SU-DHL-6 (cell line): ENCODE data around the gene EVI5L.

Source experiments
- H2AFZ ChIP-seq: fragments of 200-600 bp; sonication (generic); 2 replicates; pipeline ENCODE4 v1.6.1; 2014; ENCODE audit warnings: low read depth, mild to moderate bottlenecking, moderate library complexity, mixed read lengths, antibody characterized with exemption, low read length; ENCODE audit not compliant: severe bottlenecking
- H3F3A ChIP-seq: fragments of 200-600 bp; shearing (Covaris generic); 2 replicates; pipeline ENCODE4 v1.6.0; 2016; ENCODE audit warnings: antibody characterized with exemption, mild to moderate bottlenecking; ENCODE audit not compliant: insufficient read depth
- H3K27ac ChIP-seq: fragments of 200-600 bp; sonication (generic); 2 replicates; pipeline ENCODE4 v1.5.1; 2016; ENCODE audit warnings: low read depth, mild to moderate bottlenecking, low read length, moderate library complexity, mixed read lengths
- H3K27me3 ChIP-seq: fragments of 200-600 bp; sonication (generic), shearing (Covaris generic); 2 replicates; pipeline ENCODE4 v1.6.0; 2014; ENCODE audit warnings: mild to moderate bottlenecking, low read length
- H3K36me3 ChIP-seq: fragments of 200-600 bp; sonication (generic); 2 replicates; pipeline ENCODE4 v1.6.1; 2014; ENCODE audit warnings: mild to moderate bottlenecking, low read length, mixed read lengths
- H3K4me2 ChIP-seq: fragments of 300-600, 200-600 bp; shearing (Covaris generic), sonication (generic); 2 replicates; pipeline ENCODE4 v1.6.0; 2014; ENCODE audit warnings: low read length, low read depth, mild to moderate bottlenecking; ENCODE audit not compliant: poor library complexity, severe bottlenecking
- H3K4me3 ChIP-seq: fragments of 200-600 bp; sonication (generic); 2 replicates; pipeline ENCODE4 v1.5.1; 2014; ENCODE audit warnings: antibody characterized with exemption, low read length, mild to moderate bottlenecking, mixed read lengths; ENCODE audit not compliant: insufficient read depth, poor library complexity, severe bottlenecking
- H3K79me2 ChIP-seq: fragments of 200-600 bp; sonication (generic); 2 replicates; pipeline ENCODE4 v1.6.1; 2014; ENCODE audit warnings: mild to moderate bottlenecking, low read length, moderate library complexity; ENCODE audit not compliant: insufficient read depth
- H3K9ac ChIP-seq: fragments of 200-600 bp; sonication (generic); 2 replicates; pipeline ENCODE4 v1.7.0; 2014; ENCODE audit warnings: mild to moderate bottlenecking, low read length
- H3K9me2 ChIP-seq: fragments of 200-600 bp; sonication (generic); replicated peaks from 2 replicates; pipeline ENCODE4 v1.6.1; 2014; ENCODE audit warnings: low read length; ENCODE audit not compliant: insufficient read depth
- H3K9me3 ChIP-seq: fragments of 200-600 bp; sonication (generic); 2 replicates; pipeline ENCODE4 v1.6.1; 2014; ENCODE audit warnings: low read length, mixed read lengths; ENCODE audit not compliant: insufficient read depth
- H4K20me1 ChIP-seq: fragments of 200-600 bp; sonication (generic); 2 replicates; pipeline ENCODE4 v1.6.1; 2014; ENCODE audit warnings: low read depth, mild to moderate bottlenecking, antibody characterized with exemption, low read length, moderate library complexity, mixed read lengths
- CTCF ChIP-seq: fragments of 200-600 bp; sonication (generic); IDR thresholded peaks from one replicate; pipeline ENCODE4 v1.5.1; 2017; ENCODE audit warnings: antibody characterized with exemption, mild to moderate bottlenecking, low read length, moderate library complexity; ENCODE audit not compliant: insufficient read depth, poor library complexity, severe bottlenecking
- EZH2phosphoT487 ChIP-seq: fragments of 200-600 bp; sonication (generic), shearing (Covaris generic); conservative IDR thresholded peaks from 2 replicates; pipeline ENCODE4 v1.6.1; 2018; ENCODE audit warnings: mild to moderate bottlenecking, antibody characterized with exemption, low read length, moderate library complexity, mixed read lengths

EVI5L gene

DNA sequence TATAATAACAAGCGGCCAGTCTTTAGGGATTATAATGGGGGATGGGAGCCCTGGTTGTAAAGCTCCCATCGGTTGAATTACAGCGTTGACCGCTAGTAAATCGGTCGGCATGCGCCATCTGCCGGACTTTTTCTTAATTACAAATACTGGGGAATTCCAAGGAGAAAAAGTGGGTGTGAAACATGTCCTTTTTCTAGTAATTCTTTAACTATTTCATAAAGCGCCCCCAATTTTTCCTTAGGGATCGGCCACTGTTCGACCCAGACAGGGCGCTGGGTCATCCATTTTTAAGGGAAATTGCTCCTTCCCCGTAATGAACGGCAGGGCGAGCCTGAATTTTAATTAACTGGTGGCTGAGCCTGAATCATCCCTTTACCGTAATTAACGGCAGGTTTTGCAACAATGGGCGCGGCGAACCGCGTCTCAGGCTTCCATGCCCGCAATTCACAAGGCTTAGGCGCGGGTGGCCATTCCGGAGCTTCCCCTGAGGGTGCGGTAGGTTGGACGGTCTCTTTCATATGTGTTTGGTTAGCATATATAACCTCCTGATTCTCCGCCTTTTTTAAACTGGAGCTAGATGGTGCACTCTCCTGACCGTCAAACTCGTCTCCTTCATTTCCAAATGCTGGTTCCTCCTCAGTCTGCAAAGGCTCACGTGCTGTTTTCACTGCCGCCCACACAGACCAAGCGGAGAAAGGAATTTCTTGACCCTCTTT lies 30.2 kb upstream of the EVI5L start:
- H3K27me3 ChIP-seq, result no peaks in the 10 kb centered on the region
- H3K27ac ChIP-seq, result no peak overlapping the region
- no peaks in the 10 kb centered on the region for H4K20me1 ChIP-seq
- no peaks in the 10 kb centered on the region for H3K36me3 ChIP-seq
- no peaks in the 10 kb centered on the region for H3K79me2 ChIP-seq
- H3K4me3 ChIP-seq, result no peak overlapping the region
- no peaks in the 10 kb centered on the region for H3K9me3 ChIP-seq
- no peaks in the 10 kb centered on the region for H3K9me2 ChIP-seq
- H3F3A ChIP-seq, result no peaks in the 10 kb centered on the region
- no peak overlapping the region for H3K9ac ChIP-seq
- no peak overlapping the region for H2AFZ ChIP-seq
- TF ChIP-seq CTCF (peak; percentile 38), EZH2phosphoT487 (no peak)
- H3K4me2 ChIP-seq, result no peak overlapping the region

DNA sequence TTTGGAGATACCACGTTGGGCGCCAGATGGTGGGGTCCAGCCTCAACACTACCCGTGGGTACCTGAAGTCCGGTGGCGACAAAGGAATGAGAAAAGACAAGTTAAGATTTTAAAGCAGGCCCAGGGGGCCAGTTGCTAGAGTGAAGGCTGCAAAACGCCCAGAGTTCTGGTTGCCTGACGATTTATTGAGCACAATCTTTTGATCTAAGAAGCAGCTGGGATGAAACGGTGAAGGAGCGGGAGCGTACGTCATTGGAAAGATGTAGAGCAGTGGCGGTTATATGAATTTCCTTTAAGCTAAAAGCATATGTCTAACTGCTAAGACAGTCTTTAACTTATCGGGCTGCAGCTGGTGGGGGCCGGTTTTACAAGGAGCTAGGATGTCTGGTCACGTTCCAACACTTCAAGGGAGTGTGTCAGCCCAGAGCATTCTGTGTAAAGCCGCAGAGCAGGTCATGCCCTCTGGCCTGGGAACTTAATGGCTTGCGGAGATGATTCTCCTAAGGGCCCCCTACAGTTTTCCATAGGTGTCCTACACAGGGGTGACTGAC lies 28.9 kb upstream of the EVI5L start:
- no peak overlapping the region for H3K9ac ChIP-seq
- no peaks in the 10 kb centered on the region for H3K9me3 ChIP-seq
- TF ChIP-seq CTCF (no peak), EZH2phosphoT487 (no peak)
- H4K20me1 ChIP-seq, result no peaks in the 10 kb centered on the region
- no peaks in the 10 kb centered on the region for H3K27me3 ChIP-seq
- no peaks in the 10 kb centered on the region for H3K36me3 ChIP-seq
- H3K9me2 ChIP-seq, result no peaks in the 10 kb centered on the region
- no peak overlapping the region for H3K4me3 ChIP-seq
- H3F3A ChIP-seq, result no peaks in the 10 kb centered on the region
- H2AFZ ChIP-seq, result no peak overlapping the region
- H3K4me2 ChIP-seq, result no peak overlapping the region
- no peaks in the 10 kb centered on the region for H3K79me2 ChIP-seq
- no peak overlapping the region for H3K27ac ChIP-seq

DNA sequence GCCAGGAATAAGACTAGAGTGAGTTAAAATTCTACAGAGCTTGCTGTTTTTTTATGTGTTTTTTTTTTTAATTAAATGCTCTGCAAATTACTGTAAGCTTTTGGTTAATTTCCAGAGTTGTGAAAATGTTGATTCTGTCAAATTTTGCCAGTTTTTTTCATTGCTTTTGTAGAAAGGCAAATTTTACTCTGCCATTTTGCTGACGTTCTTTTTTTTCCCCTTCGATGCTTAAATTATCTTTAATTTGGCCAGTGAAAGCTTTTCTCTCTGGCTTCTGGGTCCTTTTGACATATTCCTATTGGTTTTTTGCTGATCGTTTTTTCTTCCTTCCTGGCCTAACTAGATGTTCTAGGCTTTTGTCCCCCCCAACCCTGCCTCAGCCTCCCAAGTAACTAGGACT lies 23.8 kb upstream of the EVI5L start:
- Histone ChIP-seq H3K9ac (no peak overlapping the region), H3K27ac (no peak overlapping the region), H3K9me2 (no peaks in the 10 kb centered on the region), H3K27me3 (no peaks in the 10 kb centered on the region), H4K20me1 (no peaks in the 10 kb centered on the region), H3K36me3 (no peaks in the 10 kb centered on the region), H2AFZ (no peak overlapping the region), H3F3A (no peaks in the 10 kb centered on the region), H3K79me2 (no peaks in the 10 kb centered on the region), H3K4me3 (no peak overlapping the region), H3K4me2 (no peak overlapping the region), H3K9me3 (no peaks in the 10 kb centered on the region)
- TF ChIP-seq EZH2phosphoT487 (no peak), CTCF (no peak)
